RPMI7951 (cell line): ENCODE data around the gene ASAP3. TPM values are rescaled to one million over a fixed set of nuclear protein-coding genes. Genes with fewer than 3 reads are reported as not detected.

Experiments
- total RNA-seq: library from RNA; depleted of rRNA; stranded (reverse); fragments of >200 nt; shearing (Covaris generic); gene quantifications from 2 replicates; pipeline ENCODE4 v1.2.3, GENCODE V29; 2014; rRNA removed

ASAP3 gene
- total RNA-seq, 1 experiment from 2014 or later = 11.2 TPM

Other genes starting within 250 kb of the ASAP3 start
- gene HNRNPR, start 139.9 kb downstream of the ASAP3 start, total RNA-seq = 136 and 142 TPM in 2 replicates
- gene ZNF436, start 114.3 kb downstream of the ASAP3 start, total RNA-seq = 15.7 and 21.1 TPM in 2 replicates
- gene TCEA3, start 59.4 kb downstream of the ASAP3 start, total RNA-seq = 1.7 and 2.3 TPM in 2 replicates
- gene E2F2, start 47.1 kb upstream of the ASAP3 start, total RNA-seq = 4.2 and 4.7 TPM in 2 replicates
- 83.1 and 90.8 TPM in 2 replicates for gene ID3, start 75.3 kb upstream of the ASAP3 start, total RNA-seq
- gene RPL11, start 207.6 kb upstream of the ASAP3 start, total RNA-seq = 1,145 and 1,398 TPM in 2 replicates